Rectal smooth muscle tissue (tissue), 1 donor: ENCODE data around the gene CDYL2.
"Not testable (repeated sequence)": the region's sequence is repeated elsewhere in the genome, so short reads cannot be mapped to it uniquely, and the experiment has no call there.

Experiments
- H3K27ac ChIP-seq: one replicate; pipeline ENCODE4 v1.7.0; 2013; ENCODE audit warnings: low read depth, low read length, inconsistent platforms
- H3K27me3 ChIP-seq: one replicate; pipeline ENCODE4 v1.7.0; 2013; ENCODE audit warnings: low read length; ENCODE audit not compliant: control insufficient read depth, insufficient read depth
- H3K36me3 ChIP-seq: one replicate; pipeline ENCODE4 v1.7.0; 2013; ENCODE audit warnings: low read length; ENCODE audit not compliant: control insufficient read depth, insufficient read depth
- H3K4me1 ChIP-seq: one replicate; pipeline ENCODE4 v1.7.0; 2013; ENCODE audit warnings: low read length; ENCODE audit not compliant: control insufficient read depth, insufficient read depth
- H3K4me3 ChIP-seq: one replicate; pipeline ENCODE4 v1.7.0; 2013; ENCODE audit warnings: low read length
- H3K9ac ChIP-seq: one replicate; pipeline ENCODE4 v1.7.0; 2013; ENCODE audit warnings: low read length

Gene CDYL2

DNA sequence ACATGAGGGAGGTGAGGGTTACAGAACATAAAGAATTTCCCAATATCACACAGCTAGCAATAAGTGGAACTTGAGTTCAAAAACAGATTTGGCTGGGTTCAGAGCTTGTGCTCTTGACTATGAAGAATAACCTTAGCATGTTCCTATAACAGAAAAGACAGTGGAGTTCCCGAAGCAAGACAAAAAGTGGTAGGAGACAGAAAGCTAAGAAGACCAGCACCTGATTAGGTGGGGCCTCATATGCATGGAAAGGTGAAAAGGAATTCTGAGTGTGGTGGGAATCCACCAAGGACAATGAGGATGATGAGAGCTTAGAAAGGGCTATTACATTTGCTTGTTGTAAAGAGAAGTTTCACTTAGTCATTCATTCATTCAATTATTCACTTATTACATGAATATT lies 26.6 kb upstream of the CDYL2 start:
- no peak overlapping the region for H3K27ac ChIP-seq
- H3K4me3 ChIP-seq = no peak overlapping the region
- H3K36me3 ChIP-seq = no peaks in the 10 kb centered on the region
- no peaks in the 10 kb centered on the region for H3K4me1 ChIP-seq
- H3K9ac ChIP-seq = no peak overlapping the region
- H3K27me3 ChIP-seq = no peaks in the 10 kb centered on the region

DNA sequence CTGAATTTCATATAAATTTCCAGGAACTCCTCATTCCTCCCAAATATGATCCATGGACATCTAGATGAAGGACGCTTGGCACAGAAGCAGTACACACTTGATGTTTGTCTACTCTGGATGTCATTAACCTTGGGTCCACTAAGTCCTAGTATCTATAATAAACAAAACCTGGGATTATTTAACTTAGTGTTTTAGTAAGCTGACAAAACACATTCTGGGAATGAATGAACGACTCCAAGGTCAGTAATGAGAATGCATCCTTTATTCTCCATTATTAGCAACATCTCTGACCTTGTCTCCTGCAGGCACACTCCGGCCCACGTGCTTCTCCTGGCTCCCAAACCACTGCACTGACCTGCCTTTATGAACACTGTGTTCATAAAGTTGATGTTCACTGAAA lies 24.1 kb upstream of the CDYL2 start:
- no peak overlapping the region for H3K27ac ChIP-seq
- H3K4me3 ChIP-seq = no peak overlapping the region
- no peaks in the 10 kb centered on the region for H3K27me3 ChIP-seq
- no peaks in the 10 kb centered on the region for H3K4me1 ChIP-seq
- H3K36me3 ChIP-seq = no peaks in the 10 kb centered on the region
- no peak overlapping the region for H3K9ac ChIP-seq

DNA sequence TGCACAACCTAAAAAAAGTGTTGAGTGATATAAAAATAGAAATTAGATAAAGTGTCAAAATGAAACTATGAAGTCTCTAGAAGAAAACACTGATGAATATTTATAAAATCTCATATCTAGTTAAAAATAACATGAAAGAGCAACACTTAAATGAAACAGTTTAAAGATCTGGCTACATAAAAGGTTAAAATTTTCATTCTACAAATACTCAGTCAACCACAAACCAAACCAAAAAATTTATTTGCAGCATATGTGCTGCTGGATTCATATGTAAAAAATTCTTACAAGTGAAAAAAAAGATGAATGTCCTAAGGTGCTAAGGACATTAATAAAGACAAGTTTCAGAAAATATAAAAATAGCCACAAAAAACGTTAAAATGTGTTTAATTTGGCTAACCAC lies 22.6 kb upstream of the CDYL2 start:
- H3K27ac ChIP-seq = no peak overlapping the region
- no peak overlapping the region for H3K4me3 ChIP-seq
- H3K27me3 ChIP-seq = no peaks in the 10 kb centered on the region
- H3K4me1 ChIP-seq = no peaks in the 10 kb centered on the region
- H3K36me3 ChIP-seq = no peaks in the 10 kb centered on the region
- H3K9ac ChIP-seq = no peak overlapping the region

DNA sequence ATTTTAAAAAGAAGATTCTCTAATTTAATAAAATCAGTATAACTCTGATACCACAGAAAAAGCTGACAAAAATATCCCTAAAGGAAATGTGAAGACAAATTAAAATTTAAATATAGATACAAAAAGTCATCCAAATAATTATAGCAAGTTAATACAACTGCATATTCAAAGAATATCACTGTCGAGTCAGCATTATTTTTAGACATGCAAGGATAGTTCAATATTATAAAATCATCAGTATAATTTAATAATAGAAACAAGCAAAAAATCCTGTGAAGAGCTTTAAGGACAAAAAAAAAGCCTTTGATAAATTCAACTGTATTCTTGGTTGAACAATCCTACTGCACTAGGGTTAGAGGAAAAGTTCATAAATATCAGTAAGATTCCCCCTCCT lies 21.0 kb upstream of the CDYL2 start:
- H3K4me3 ChIP-seq = no peak overlapping the region
- no peak overlapping the region for H3K27ac ChIP-seq
- no peaks in the 10 kb centered on the region for H3K27me3 ChIP-seq
- no peaks in the 10 kb centered on the region for H3K36me3 ChIP-seq
- no peak overlapping the region for H3K9ac ChIP-seq
- no peaks in the 10 kb centered on the region for H3K4me1 ChIP-seq

DNA sequence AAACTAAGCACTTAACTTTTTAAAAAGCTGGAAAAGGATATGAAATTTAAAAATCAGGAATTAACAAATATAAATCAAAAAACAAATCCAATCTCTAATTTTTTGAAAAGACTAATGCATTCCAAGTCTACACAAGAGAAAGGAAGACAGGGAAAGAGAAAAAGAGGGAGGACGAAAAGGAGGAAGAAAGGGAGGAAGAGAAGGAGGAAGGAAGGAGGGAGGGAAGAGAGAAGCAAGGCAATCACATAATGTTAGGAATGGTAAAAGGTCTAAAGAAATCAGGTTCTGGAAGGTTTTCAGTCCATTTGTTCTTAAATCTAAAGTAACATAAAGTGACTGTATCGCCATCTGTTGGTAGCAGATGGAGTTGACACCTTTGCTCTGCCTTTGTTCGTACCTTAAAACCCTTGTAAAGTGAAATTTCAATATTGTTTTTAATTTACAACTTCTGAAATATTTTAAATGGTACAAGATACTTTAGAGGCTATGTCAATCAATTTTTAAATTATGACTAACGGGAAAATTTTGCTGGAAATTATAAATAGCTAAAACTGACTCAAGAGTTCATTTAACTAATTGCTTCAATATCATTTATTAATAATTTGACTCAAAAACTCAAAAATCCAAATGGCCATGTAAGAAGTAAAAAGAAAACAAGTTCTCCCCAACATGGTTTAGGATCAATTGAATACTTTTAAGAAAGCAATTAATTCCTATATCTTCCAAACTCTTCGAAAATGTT lies 20.4 kb upstream of the CDYL2 start:
- Histone ChIP-seq H3K36me3 (no peaks in the 10 kb centered on the region), H3K9ac (no peak overlapping the region), H3K4me3 (no peak overlapping the region), H3K27ac (no peak overlapping the region), H3K4me1 (no peaks in the 10 kb centered on the region), H3K27me3 (no peaks in the 10 kb centered on the region)

DNA sequence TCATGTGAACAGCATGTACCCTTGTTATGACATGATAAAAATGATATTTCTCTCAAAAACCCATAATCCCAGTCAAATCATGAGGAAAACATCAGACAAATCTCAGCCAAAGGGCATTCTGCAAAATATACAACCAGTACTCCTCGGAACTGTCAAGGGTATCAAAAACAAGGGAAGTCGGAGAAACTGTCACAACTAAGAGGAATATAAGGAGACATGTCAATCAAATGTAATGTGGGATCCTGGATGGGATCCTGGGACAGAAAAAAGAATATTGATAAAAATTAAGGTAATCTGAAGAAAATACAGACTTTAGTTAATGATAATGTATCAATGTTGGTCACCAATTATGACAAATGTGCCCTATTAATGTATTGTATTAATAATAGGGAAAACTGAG lies 15.6 kb upstream of the CDYL2 start:
- no peak overlapping the region for H3K4me3 ChIP-seq

DNA sequence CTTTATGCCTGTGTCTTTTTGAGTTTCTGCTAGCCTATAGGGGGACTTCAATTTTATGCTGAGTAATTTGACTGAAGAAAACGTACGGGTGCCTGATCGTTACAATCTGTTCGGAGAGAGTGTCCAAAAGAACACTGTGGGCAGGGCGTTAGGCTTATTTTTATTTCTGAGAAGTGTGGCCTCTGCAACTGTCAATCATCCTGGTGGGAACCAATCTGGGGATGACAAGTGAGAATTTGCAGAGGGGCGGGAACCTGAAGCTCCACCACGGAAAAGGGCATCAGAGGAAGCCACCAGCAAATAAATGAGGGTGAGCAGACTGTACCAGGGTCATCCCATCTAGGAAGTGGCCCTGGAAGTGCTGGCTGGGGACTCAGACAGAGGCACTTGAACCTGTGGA lies 12.0 kb upstream of the CDYL2 start:
- no peak overlapping the region for H3K27ac ChIP-seq
- no peaks in the 10 kb centered on the region for H3K4me1 ChIP-seq
- H3K9ac ChIP-seq = no peak overlapping the region
- no peak overlapping the region for H3K4me3 ChIP-seq
- H3K36me3 ChIP-seq = no peaks in the 10 kb centered on the region
- no peaks in the 10 kb centered on the region for H3K27me3 ChIP-seq

More for the DNA sequence above, 15.6 kb upstream of the CDYL2 start:
- no peak overlapping the region for H3K9ac ChIP-seq
- no peaks in the 10 kb centered on the region for H3K36me3 ChIP-seq
- H3K27me3 ChIP-seq = no peaks in the 10 kb centered on the region
- no peaks in the 10 kb centered on the region for H3K4me1 ChIP-seq
- H3K27ac ChIP-seq = no peak overlapping the region

DNA sequence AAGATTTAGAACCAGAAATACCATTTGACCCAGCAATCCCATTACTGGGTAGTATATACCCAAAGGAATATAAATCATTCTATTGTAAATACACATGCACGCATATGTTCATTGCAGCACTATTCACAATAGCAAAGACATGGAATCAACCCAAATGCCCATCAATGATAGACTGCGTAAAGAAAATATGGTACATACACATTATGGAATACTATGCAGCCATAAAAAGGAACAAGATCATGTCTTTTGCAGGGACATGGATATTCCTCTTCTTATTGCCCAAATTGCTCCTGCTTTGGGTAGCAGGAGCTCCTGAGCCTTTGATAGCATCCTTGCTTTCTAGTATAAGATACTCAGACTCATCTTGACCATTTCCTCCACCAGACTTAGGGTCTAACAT lies 10.9 kb upstream of the CDYL2 start:
- not testable (repeated sequence) for H3K27me3 ChIP-seq, H3K36me3 ChIP-seq, H3K27ac ChIP-seq, H3K4me1 ChIP-seq, H3K4me3 ChIP-seq, H3K9ac ChIP-seq

DNA sequence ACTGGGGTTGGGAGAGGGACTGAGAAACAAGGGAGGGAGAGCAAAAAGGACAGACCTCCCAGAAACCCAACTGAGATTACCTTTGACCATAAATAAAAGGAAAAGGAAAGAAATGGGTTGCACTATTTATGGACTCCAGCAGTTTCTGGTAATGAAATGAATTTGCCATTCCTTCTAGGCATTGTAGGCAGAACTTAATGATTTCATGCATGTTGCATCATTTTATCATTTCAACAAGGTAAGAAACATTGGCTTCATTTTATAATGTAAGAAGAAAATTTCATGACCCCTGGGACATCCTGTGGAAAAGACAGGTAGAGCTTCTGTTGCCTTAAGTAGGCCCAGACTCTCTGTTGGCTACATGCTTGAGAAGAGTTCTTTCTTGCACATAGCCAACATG lies 8.2 kb upstream of the CDYL2 start:
- Histone ChIP-seq H3K36me3 (no peaks in the 10 kb centered on the region), H3K27ac (no peak overlapping the region), H3K27me3 (no peaks in the 10 kb centered on the region), H3K9ac (no peak overlapping the region), H3K4me1 (no peaks in the 10 kb centered on the region), H3K4me3 (no peak overlapping the region)

DNA sequence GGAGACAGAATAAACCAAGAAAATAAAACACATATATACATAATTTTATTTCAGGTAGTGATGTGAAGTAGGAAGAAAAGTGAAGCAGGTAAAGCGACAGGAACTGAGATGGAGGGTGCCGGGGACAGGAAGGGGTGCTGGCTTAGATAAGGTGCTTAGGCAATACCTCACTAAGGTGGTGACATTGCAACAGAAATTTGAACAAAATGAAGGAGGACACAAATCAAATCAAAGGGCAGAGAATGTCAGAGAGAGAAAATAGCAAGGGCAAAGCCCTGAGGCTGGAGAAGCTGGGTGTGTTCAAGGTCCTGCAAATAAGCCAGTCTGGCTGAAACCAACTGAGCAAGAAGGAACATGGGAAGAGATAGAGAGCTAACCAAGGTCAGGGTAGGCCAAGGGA lies 5.0 kb upstream of the CDYL2 start:
- H3K27me3 ChIP-seq = no peaks in the 10 kb centered on the region
- no peak overlapping the region for H3K27ac ChIP-seq
- H3K4me3 ChIP-seq = no peak overlapping the region
- no peaks in the 10 kb centered on the region for H3K36me3 ChIP-seq
- no peaks in the 10 kb centered on the region for H3K4me1 ChIP-seq
- H3K9ac ChIP-seq = no peak overlapping the region

DNA sequence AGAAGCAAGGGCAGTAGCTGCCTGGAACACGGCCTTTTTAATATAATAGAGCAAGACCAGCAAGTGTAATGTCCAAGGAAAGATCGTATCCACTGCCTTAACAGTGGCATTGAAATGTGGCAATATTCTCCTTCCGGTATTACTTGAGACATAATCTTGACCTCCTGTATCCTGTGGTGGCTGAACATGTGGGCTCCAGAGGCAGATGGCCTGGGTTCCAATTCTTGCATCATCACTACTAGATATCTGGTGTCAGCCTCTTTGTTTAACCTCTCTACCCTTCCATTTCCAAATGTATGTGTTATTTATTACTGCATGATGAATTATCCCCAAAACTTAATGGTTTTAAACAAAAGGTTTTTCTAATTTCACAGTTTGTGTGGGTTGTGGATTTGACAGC lies 3.5 kb upstream of the CDYL2 start:
- Histone ChIP-seq H3K27me3 (no peaks in the 10 kb centered on the region), H3K27ac (no peak overlapping the region), H3K4me3 (no peak overlapping the region), H3K4me1 (no peaks in the 10 kb centered on the region), H3K9ac (no peak overlapping the region), H3K36me3 (no peaks in the 10 kb centered on the region)

DNA sequence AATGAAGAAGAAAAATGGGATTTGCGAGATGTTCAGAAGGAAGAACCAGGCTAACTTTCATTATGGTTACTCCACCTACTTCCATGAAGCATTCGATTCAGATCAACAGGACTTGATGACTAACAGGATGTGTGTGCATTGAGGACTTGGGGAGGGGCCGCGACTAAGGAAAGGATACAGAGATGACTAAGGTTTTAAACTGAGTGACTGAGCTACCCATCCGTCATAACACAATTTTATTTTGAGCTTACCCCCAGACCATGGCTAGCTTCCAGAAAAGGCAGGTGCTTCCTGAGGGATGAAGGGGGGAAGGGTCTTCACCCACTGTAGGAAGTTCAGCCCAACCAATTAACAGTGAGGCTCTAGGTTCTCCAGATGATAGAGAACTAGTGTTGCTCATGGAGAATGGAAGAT lies 2.5 kb upstream of the CDYL2 start:
- no peak overlapping the region for H3K4me3 ChIP-seq
- no peaks in the 10 kb centered on the region for H3K36me3 ChIP-seq
- no peak overlapping the region for H3K9ac ChIP-seq
- no peak overlapping the region for H3K27ac ChIP-seq
- no peaks in the 10 kb centered on the region for H3K27me3 ChIP-seq
- no peaks in the 10 kb centered on the region for H3K4me1 ChIP-seq

DNA sequence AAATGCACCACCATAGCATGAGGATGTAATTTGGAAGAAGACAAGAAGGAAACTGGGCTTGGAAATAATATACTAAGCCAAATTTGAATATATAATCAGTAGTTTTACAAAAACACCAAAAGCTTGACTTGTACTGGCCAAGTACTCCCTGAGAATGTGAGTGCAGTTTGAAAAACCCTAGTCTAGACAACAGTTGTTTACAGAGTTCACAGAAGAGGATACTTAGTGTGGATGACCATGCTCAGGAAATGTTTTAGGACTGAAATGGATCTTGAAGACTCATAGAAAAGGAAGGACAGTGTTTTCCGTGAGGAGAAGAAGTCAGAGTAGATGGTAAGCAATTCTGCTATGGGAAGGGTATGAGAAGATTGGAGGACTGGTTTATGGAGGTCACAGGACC lies 1.9 kb upstream of the CDYL2 start:
- no peaks in the 10 kb centered on the region for H3K36me3 ChIP-seq
- no peaks in the 10 kb centered on the region for H3K27me3 ChIP-seq
- H3K9ac ChIP-seq = no peak overlapping the region
- no peaks in the 10 kb centered on the region for H3K4me1 ChIP-seq
- no peak overlapping the region for H3K27ac ChIP-seq
- H3K4me3 ChIP-seq = no peak overlapping the region
